ENCODE data around the gene KCTD14. TPM values are rescaled to one million over a fixed set of nuclear protein-coding genes. Genes with fewer than 3 reads are reported as not detected.

The KCTD14 gene
- total RNA-seq, 1 donor from 2014 or later, result 0.96 TPM

- Histone ChIP-seq H3K27me3 (no peaks in the 10 kb centered on the region), H3K36me3 (no peaks in the 10 kb centered on the region), H3K9me3 (no peaks in the 10 kb centered on the region), H3K4me3 (no peak overlapping the region), H3K27ac (no peak overlapping the region), H3K4me1 (peaks cover 2 to 12% of the 10 kb centered on the region in 2 donors)
- intact Hi-C loops (cut with DNase I), result no loop called here
- no peak for DNase-seq (ENCODE audit: low spot score in 2 of 2)
- TF ChIP-seq CTCF (IDR thresholded peaks at IDR 0.05), result no peak
Measured at GRCh38 chr11:78036313-78036712, 13.2 kb upstream of the KCTD14 start.

GRCh38 chr11:78034623-78035022 is 11.5 kb upstream of the KCTD14 start:
- Histone ChIP-seq H3K4me1 (peaks cover 0 to 10% of the 10 kb centered on the region in 2 donors), H3K27me3 (no peaks in the 10 kb centered on the region), H3K4me3 (no peak overlapping the region), H3K9me3 (no peaks in the 10 kb centered on the region), H3K36me3 (no peaks in the 10 kb centered on the region), H3K27ac (no peak overlapping the region)
- no peak for DNase-seq (ENCODE audit: low spot score in 2 of 2)
- intact Hi-C loops (cut with DNase I), result no loop called here
- no peak for TF ChIP-seq CTCF (IDR thresholded peaks at IDR 0.05)

- intact Hi-C loops (cut with DNase I), result no loop called here
- no peak for TF ChIP-seq CTCF (IDR thresholded peaks at IDR 0.05)
- H3K4me3 ChIP-seq, result no peak overlapping the region
Measured at GRCh38 chr11:78033040-78033439, 10.0 kb upstream of the KCTD14 start.

GRCh38 chr11:78032090-78032489 is 9.0 kb upstream of the KCTD14 start:
- DNase-seq (ENCODE audit: low spot score in 2 of 2), result no peak
- no peaks in the 10 kb centered on the region for H3K36me3 ChIP-seq
- H3K9me3 ChIP-seq, result no peaks in the 10 kb centered on the region
- H3K4me3 ChIP-seq, result no peak overlapping the region
- intact Hi-C loops (cut with DNase I), result no loop called here
- TF ChIP-seq CTCF (IDR thresholded peaks at IDR 0.05), result no peak
- peaks cover 0 to 7% of the 10 kb centered on the region in 2 donors for H3K4me1 ChIP-seq
- no peaks in the 10 kb centered on the region for H3K27me3 ChIP-seq
- H3K27ac ChIP-seq, result no peak overlapping the region

More at GRCh38 chr11:78033040-78033439, 10.0 kb upstream of the KCTD14 start:
- Histone ChIP-seq H3K27ac (no peak overlapping the region), H3K9me3 (no peaks in the 10 kb centered on the region), H3K4me1 (peaks cover 0 to 7% of the 10 kb centered on the region in 2 donors), H3K36me3 (no peaks in the 10 kb centered on the region), H3K27me3 (no peaks in the 10 kb centered on the region)
- no peak for DNase-seq (ENCODE audit: low spot score in 2 of 2)

GRCh38 chr11:78031629-78032028 is 8.6 kb upstream of the KCTD14 start:
- no peaks in the 10 kb centered on the region for H3K9me3 ChIP-seq
- no peak for TF ChIP-seq CTCF (IDR thresholded peaks at IDR 0.05)
- no peak for DNase-seq (ENCODE audit: low spot score in 2 of 2)
- H3K27ac ChIP-seq, result no peak overlapping the region
- peaks cover 0 to 7% of the 10 kb centered on the region in 2 donors for H3K4me1 ChIP-seq
- H3K27me3 ChIP-seq, result no peaks in the 10 kb centered on the region
- no peak overlapping the region for H3K4me3 ChIP-seq
- intact Hi-C loops (cut with DNase I), result no loop called here
- no peaks in the 10 kb centered on the region for H3K36me3 ChIP-seq
